ENCODE measurements around the gene RAD52. TPM values are rescaled to one million over a fixed set of nuclear protein-coding genes. Genes with fewer than 3 reads are reported as not detected.

The RAD52 gene
- total and polyA plus RNA-seq, 11 donors, result 4.1 to 9.7 (median 6.2) TPM

DNA sequence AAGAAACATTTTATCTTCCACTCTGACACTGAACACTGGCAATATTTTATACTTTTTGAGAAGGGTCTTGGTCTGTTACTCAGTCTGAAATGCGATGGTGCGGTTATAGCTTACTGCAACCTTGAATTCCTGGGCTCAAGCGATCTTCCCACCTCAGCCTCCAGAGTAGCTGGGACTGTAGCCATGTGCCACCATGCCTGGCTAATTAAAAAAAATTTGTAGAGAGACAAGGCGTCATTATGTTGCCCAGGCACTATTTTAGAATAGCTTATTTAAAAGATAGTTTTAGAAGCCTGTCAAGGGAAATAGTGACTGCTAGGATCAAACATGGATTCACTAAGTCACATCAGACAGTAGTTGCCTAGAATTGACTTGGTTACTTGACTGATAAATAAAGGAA, 47.4 kb upstream of the RAD52 start:
- no peak for TF ChIP-seq POLR2A (IDR thresholded peaks at IDR 0.05)
- TF ChIP-seq, protein P1, sequence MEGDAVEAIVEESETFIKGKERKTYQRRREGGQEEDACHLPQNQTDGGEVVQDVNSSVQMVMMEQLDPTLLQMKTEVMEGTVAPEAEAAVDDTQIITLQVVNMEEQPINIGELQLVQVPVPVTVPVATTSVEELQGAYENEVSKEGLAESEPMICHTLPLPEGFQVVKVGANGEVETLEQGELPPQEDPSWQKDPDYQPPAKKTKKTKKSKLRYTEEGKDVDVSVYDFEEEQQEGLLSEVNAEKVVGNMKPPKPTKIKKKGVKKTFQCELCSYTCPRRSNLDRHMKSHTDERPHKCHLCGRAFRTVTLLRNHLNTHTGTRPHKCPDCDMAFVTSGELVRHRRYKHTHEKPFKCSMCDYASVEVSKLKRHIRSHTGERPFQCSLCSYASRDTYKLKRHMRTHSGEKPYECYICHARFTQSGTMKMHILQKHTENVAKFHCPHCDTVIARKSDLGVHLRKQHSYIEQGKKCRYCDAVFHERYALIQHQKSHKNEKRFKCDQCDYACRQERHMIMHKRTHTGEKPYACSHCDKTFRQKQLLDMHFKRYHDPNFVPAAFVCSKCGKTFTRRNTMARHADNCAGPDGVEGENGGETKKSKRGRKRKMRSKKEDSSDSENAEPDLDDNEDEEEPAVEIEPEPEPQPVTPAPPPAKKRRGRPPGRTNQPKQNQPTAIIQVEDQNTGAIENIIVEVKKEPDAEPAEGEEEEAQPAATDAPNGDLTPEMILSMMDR (IDR thresholded peaks at IDR 0.05), result no peak
- Histone ChIP-seq H3K9me3 (no peaks in the 10 kb centered on the region), H3K4me1 (peaks cover 0 to 43% (median 27%) of the 10 kb centered on the region in 12 donors), H3K27ac (no peak overlapping the region), H3K27me3 (no peaks in the 10 kb centered on the region), H3K36me3 (peaks cover 0 to 9% (median 3%) of the 10 kb centered on the region in 9 donors), H3K4me3 (no peak overlapping the region)
- 79 to 84% (median 81%) methylated on average over 4 of the region's 4 CpGs for WGBS, 4 donors
- ATAC-seq (no peak), DNase-seq (no peak)
- intact Hi-C loops (cut with DNase I), result loop anchor here in 5 of 10 donors (10.0 kb wide), 4 partner anchors 58 to 598 kb away; partner anchors contain the start of gene FBXL14 (in 1 of the 5)

DNA sequence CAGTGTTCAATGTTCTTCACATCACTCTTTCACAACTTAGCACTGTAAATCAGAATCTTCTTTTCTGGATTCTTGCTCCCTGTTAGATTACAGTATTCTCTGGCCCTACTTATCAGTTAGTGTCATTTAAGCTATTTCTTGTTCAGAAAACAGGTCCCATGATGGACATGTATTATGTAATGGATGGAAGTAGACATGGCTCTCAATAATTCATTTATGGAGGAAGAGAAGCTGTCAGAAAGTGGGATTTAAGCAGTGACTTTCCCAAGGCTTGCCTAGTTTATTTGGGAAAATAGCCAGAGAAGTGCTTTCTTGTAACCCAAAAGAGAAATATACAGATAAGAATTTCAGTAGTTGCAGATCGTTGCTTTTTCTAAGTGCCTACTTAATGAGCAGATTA, 43.2 kb upstream of the RAD52 start:
- Histone ChIP-seq H3K36me3 (no peaks in the 10 kb centered on the region), H3K27me3 (no peaks in the 10 kb centered on the region), H3K4me1 (peaks cover 0 to 57% (median 37%) of the 10 kb centered on the region in 12 donors)

DNA sequence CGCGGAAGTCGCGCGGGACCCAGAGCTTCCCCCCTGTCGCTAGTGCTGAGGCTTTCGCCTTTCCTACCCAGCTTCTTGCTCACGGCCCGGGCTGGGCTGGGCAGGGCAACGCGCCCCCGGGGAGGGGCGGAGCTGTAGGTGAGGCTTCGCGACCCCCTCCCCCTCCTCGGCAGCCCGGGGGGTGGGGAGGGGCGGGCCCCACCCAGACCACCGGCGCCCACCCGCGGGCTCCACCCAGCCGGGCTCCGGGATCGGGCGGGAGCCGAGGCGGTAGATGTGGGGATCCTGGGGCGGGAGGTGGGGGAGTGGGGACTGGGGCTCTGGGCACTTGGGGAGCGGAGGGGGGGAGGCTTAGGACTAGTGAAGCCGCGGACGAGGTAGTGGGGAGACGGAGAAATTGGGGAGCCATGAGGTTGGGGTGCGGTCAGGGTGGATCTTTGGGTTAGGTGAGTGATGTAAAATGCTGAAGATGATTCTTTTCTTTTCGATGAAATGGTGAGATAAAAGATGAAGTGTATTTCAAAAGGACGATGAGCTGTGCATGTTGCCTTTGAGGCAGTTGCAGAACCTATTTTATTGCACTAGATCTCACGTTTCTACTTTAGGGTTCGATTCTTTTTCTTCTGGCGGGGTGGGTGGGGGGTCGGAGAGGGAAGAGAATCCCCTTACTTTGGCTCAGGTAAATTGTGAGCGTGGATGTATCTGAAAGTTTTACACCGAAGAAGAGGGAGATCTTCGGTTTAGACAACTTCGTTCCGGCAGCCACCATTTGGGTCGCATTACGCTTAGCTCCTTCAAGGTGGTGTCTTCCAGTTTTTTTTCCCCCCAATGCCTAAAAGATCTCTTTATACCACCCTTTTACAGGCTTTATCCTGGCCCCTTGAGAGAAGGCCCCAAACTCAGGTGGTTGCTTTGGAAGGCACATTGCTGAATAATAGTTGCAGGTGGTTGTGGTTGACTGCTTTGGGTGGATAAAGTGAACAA, 42.1 kb upstream of the RAD52 start:
- TF ChIP-seq, protein P1 (IDR thresholded peaks at IDR 0.05), result no peak
- intact Hi-C loops (cut with DNase I), result loop anchor here in 7 of 10 donors (2.0 to 10.0 kb wide), 10 partner anchors 39 to 603 kb away; partner anchors contain the start of genes RAD52 (in 3 of the 7) and FBXL14 (in 2 of the 7)
- Histone ChIP-seq H3K4me3 (peak overlapping the region; percentile 72 to 97 (median 91)), H3K36me3 (no peaks in the 10 kb centered on the region), H3K9me3 (no peaks in the 10 kb centered on the region), H3K4me1 (peaks cover 0 to 50% (median 30%) of the 10 kb centered on the region in 12 donors), H3K27ac (peak overlapping the region; percentile 88 to 99 (median 97)), H3K27me3 (no peaks in the 10 kb centered on the region)
- WGBS, 4 donors, result 4 to 8% (median 5%) methylated on average over 31 to 48 of the region's 48 CpGs
- ATAC-seq, result peak in 3 of 4 donors; percentile 13 to 61 (median 38)
- DNase-seq, result no peak

More for the DNA sequence above, 43.2 kb upstream of the RAD52 start:
- Histone ChIP-seq H3K4me3 (peak overlapping the region in 4 of 12 donors; percentile 75 to 93 (median 86)), H3K9me3 (no peaks in the 10 kb centered on the region), H3K27ac (peak overlapping the region in 5 of 12 donors; percentile 96 to 99 (median 98))
- ATAC-seq (no peak), DNase-seq (no peak)
- WGBS, 4 donors, result 5 to 27% (median 14%) methylated on average over 1 of the region's 1 CpG
- intact Hi-C loops (cut with DNase I), result loop anchor here in 7 of 10 donors (5.0 to 10.0 kb wide), 8 partner anchors 40 to 602 kb away; partner anchors contain the start of genes FBXL14 (in 1 of the 7) and RAD52 (in 1 of the 7)
- no peak for TF ChIP-seq POLR2A (IDR thresholded peaks at IDR 0.05)
- TF ChIP-seq, protein P1 (IDR thresholded peaks at IDR 0.05), result no peak
